Right lobe of liver (tissue), 4 donors: ENCODE results near the gene TBC1D8.

ENCODE experiments used
- CTCF ChIP-seq, 4 donors: fragments of 200-600 bp in 3 of 4; fragments of 450-650 bp in 1 of 4; IDR thresholded peaks; one replicate each; pipeline versions ENCODE4 v1.5.1 to v1.8.0; 2016 to 2022; ENCODE audit warnings: antibody characterized with exemption in 4 of 4, mild to moderate bottlenecking in 2 of 4
- POLR2A ChIP-seq: fragments of 450-650 bp; IDR thresholded peaks from one replicate; pipeline ENCODE4 v1.6.1; 2017; ENCODE audit warnings: antibody characterized with exemption, mild to moderate bottlenecking
- donor health status: DM: no; HTN: no; CAD: no.
- donor health status: DM: no; HTN: no; CAD: no.
- donor health status: DM: no; HTN: yes; CAD: no.

GRCh38 chr2:101094351-101094750 is 56.8 kb downstream of the TBC1D8 start:
- TF ChIP-seq CTCF (IDR thresholded peaks at IDR 0.05) (no peak), POLR2A (no peak)
